ENCODE data around the gene NOSIP.
"Not testable (repeated sequence)": the region's sequence is repeated elsewhere in the genome, so short reads cannot be mapped to it uniquely, and the experiment has no call there.

Gene NOSIP, protein sequence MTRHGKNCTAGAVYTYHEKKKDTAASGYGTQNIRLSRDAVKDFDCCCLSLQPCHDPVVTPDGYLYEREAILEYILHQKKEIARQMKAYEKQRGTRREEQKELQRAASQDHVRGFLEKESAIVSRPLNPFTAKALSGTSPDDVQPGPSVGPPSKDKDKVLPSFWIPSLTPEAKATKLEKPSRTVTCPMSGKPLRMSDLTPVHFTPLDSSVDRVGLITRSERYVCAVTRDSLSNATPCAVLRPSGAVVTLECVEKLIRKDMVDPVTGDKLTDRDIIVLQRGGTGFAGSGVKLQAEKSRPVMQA

GRCh38 chr19:49580264-49581006 lies at the start of gene NOSIP:
Gene NOSIP (minus strand): TSS chr19:49580556. CDS start chr19:49560691, 19,865 bp downstream.
- FAIRE-seq (no peak), DNase-seq (ENCODE audit: insufficient read length, low spot score) (no peak)
- TF ChIP-seq, protein P1, sequence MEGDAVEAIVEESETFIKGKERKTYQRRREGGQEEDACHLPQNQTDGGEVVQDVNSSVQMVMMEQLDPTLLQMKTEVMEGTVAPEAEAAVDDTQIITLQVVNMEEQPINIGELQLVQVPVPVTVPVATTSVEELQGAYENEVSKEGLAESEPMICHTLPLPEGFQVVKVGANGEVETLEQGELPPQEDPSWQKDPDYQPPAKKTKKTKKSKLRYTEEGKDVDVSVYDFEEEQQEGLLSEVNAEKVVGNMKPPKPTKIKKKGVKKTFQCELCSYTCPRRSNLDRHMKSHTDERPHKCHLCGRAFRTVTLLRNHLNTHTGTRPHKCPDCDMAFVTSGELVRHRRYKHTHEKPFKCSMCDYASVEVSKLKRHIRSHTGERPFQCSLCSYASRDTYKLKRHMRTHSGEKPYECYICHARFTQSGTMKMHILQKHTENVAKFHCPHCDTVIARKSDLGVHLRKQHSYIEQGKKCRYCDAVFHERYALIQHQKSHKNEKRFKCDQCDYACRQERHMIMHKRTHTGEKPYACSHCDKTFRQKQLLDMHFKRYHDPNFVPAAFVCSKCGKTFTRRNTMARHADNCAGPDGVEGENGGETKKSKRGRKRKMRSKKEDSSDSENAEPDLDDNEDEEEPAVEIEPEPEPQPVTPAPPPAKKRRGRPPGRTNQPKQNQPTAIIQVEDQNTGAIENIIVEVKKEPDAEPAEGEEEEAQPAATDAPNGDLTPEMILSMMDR (IDR thresholded peaks at IDR 0.05; ENCODE audit: insufficient read depth, missing control alignments) = no peak

DNA sequence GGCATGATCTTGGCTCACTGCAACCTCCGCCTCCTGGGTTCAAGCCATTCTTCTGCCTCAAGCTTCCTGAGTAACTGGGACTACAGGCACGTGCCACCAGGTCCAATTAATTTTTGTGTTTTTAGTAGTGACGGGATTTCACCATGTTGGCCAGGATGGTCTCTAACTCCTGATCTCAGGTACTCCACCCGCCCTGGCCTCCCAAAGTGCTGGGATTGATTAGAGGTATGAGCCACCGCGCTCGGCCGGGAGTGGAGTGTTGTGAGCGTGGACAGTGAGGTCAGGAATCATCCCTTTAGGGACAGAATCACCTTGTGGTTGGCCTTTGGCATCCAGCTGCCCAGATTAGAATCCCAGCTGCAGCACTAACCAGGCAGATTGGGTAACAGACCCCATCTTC lies 49.3 kb upstream of the NOSIP start:
- DNase-seq (ENCODE audit: insufficient read length, low spot score) (no peak), FAIRE-seq (no peak)
- TF ChIP-seq, protein P1 (IDR thresholded peaks at IDR 0.05; ENCODE audit: insufficient read depth, missing control alignments) = no peak

DNA sequence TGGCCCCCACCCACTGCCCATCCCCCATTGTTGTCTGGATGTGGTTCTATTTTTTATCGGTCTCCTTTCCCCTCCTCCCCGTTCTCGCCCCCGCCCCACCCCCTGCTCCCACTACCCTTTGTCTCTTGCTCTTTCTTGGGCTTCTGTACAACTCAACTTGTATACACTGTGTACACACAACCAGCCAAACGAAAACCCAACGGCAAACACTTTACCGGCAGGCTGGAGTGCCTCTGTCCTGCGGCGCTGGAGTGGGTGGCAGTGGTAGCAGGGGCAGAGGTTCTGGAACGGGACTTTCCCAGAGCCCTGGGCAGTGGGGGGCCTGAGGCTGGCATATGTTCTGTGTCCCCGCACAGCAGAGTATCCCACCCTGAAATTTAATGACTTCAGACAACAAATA lies 45.9 kb upstream of the NOSIP start:
- FAIRE-seq (no peak), DNase-seq (ENCODE audit: insufficient read length, low spot score) (no peak)
- TF ChIP-seq, protein P1 (IDR thresholded peaks at IDR 0.05; ENCODE audit: insufficient read depth, missing control alignments) = no peak

DNA sequence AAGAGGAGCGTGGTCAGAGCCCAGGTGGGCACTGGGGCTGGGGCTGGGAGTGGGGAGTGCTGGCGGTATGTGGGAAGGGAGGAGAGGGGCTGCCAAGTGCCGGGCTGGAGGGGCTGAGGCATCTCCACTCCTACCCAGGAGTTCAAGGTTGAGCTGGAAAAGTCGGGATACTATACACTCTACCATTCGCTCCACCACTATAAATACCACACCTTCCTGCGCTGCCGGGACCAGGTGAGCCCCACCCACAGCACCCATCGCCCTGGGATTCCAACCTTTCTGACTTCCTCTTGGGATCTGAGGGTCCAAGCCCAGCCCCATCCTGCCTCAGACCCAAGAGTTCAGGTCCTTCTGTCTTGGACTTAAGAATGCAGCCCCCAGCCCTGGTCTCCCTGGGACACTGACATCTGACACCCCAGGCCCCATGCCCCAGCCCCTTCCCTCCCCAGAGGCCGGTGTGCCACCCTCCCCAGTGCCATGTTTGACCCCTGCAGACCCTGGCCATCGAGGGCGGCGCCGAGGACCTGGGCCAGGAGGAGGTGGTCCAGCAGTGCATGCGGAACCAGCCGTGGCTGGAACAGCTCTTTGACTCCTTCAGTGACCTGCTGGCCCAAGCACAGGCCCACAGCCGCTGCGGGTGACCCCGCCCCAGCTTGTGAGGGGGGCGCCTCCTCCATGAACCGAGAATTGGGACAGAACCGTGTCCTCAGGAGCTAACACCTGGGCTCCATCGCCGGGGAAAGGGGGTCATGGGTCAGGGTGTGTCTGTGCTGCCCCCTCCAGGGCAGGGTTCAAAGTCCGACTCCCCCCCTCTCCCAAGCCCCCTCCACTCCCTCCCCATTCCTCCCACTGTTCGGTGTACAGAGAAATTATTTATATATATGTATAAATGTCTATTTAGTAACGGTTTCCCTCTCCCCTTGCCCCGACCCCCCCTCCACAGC lies 44.9 kb upstream of the NOSIP start:
- FAIRE-seq (no peak), DNase-seq (ENCODE audit: insufficient read length, low spot score) (no peak)
- TF ChIP-seq, protein P1 (IDR thresholded peaks at IDR 0.05; ENCODE audit: insufficient read depth, missing control alignments) = no peak

DNA sequence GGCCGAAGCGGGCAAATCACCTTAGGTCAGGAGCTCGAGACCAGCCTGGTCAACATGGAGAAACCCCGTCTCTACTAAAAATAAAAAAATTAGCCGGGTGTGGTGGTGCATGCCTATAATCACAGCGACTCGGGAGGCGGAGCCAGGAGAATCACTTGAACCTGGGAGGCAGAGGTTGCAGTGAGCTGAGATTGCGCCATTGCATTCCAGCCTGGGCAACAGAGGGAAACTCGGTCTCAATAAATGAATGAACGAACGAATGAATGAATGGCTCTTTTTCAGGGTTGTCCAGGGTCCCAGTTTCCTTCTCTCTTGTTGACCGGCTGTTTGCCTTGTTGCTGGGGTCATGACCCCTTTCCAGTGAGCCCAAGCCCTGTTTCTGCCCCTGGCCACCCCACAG lies 37.5 kb upstream of the NOSIP start:
- not testable (repeated sequence) for DNase-seq (ENCODE audit: insufficient read length, low spot score); FAIRE-seq

- TF ChIP-seq, protein P1 (IDR thresholded peaks at IDR 0.05; ENCODE audit: insufficient read depth, missing control alignments) = no peak
- DNase-seq (ENCODE audit: insufficient read length, low spot score) = no peak
- no peak for FAIRE-seq
Observed at GRCh38 chr19:49616945-49617344, 36.6 kb upstream of the NOSIP start.

DNA sequence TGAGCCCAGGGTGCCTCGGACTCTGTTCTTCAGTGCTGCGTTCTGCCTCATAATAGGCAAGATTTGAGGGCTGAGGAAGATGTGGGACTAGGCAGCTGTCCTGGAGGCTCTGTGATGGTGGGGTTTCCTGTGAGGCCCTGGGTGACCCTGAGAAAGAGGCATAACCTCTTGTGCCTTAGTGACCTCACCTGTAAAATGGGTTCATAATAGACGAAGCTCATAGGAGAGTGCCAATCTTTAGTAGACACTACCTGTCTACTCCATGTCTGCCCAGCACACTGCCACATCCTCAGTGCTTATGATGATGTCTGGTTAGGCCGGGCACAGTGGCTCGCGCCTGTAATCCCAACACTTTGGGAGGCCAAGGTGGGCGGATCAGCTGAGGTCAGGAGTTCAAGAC lies 36.2 kb upstream of the NOSIP start:
- TF ChIP-seq, protein P1 (IDR thresholded peaks at IDR 0.05; ENCODE audit: insufficient read depth, missing control alignments) = no peak
- DNase-seq (ENCODE audit: insufficient read length, low spot score) (no peak), FAIRE-seq (no peak)

Measured in D721Med (cell line).